ENCODE data around the gene CIROP.
A peak's percentile ranks its signal among the peaks of the same experiment; 100 is the strongest.

CIROP gene

GRCh38 chr14:23089498-23090253, 15.1 kb downstream of the CIROP start:
- no peak overlapping the region for H3K27ac ChIP-seq (ENCODE audit: insufficient read depth in 1 of 2, low read depth in 1 of 2, low read length in 2 of 2, poor library complexity in 1 of 2, severe bottlenecking in 2 of 2)
- DNase-seq, result no peak
- WGBS (ENCODE audit: insufficient coverage), result 100% methylated on average over 6 of the region's 12 CpGs
- peaks cover 30 to 83% (median 56%) of the 10 kb centered on the region in 4 experiments for H3K36me3 ChIP-seq (ENCODE audit: control insufficient read depth in 4 of 4, insufficient read depth in 4 of 4, low read length in 3 of 4)
- H3K4me3 ChIP-seq (ENCODE audit: control insufficient read depth in 1 of 7, extremely low read depth in 1 of 7, insufficient read depth in 4 of 7, low read depth in 2 of 7, low read length in 6 of 7), result no peak overlapping the region
- no peaks in the 10 kb centered on the region for H3K27me3 ChIP-seq (replicated peaks in 2 of 5; ENCODE audit: control insufficient read depth in 4 of 5, insufficient read depth in 5 of 5, low read length in 4 of 5)
- peaks cover 9 to 19% (median 11%) of the 10 kb centered on the region in 4 experiments for H3K4me1 ChIP-seq (ENCODE audit: control extremely low read depth in 1 of 4, control insufficient read depth in 4 of 4, insufficient read depth in 4 of 4, low read length in 3 of 4)
- POLR2A ChIA-PET, result interaction anchor here (0.7 to 1.4 kb wide), 3 partner anchors 19 to 87 kb away, joined by 3 to 11 read pairs (median 3); no protein-coding TSS in a partner anchor
- CTCF ChIA-PET, result interaction anchor here (0.8 to 14.0 kb wide), 8 partner anchors 10 to 162 kb away, joined by 3 to 153 read pairs (median 8); partner anchors contain the start of gene CDH24
- H3K9me3 ChIP-seq (ENCODE audit: control extremely low read depth in 1 of 5, control insufficient read depth in 4 of 5, insufficient read depth in 2 of 5, low read depth in 1 of 5, low read length in 4 of 5), result no peaks in the 10 kb centered on the region

- POLR2A ChIA-PET, result no interaction called here
- 75% methylated on average over 1 of the region's 1 CpG for WGBS (ENCODE audit: insufficient coverage)
- Histone ChIP-seq H3K9me3 (ENCODE audit: control extremely low read depth in 1 of 5, control insufficient read depth in 4 of 5, insufficient read depth in 2 of 5, low read depth in 1 of 5, low read length in 4 of 5) (no peaks in the 10 kb centered on the region), H3K4me1 (ENCODE audit: control extremely low read depth in 1 of 4, control insufficient read depth in 4 of 4, insufficient read depth in 4 of 4, low read length in 3 of 4) (peaks cover 0 to under 1% (median 0%) of the 10 kb centered on the region in 4 experiments), H3K4me3 (ENCODE audit: control insufficient read depth in 1 of 7, extremely low read depth in 1 of 7, insufficient read depth in 4 of 7, low read depth in 2 of 7, low read length in 6 of 7) (no peak overlapping the region), H3K27me3 (replicated peaks in 2 of 5; ENCODE audit: control insufficient read depth in 4 of 5, insufficient read depth in 5 of 5, low read length in 4 of 5) (no peaks in the 10 kb centered on the region), H3K36me3 (ENCODE audit: control insufficient read depth in 4 of 4, insufficient read depth in 4 of 4, low read length in 3 of 4) (peaks cover 35 to 88% (median 60%) of the 10 kb centered on the region in 4 experiments), H3K27ac (ENCODE audit: insufficient read depth in 1 of 2, low read depth in 1 of 2, low read length in 2 of 2, poor library complexity in 1 of 2, severe bottlenecking in 2 of 2) (no peak overlapping the region)
- CTCF ChIA-PET, result interaction anchor here (1.3 to 17.5 kb wide), 4 partner anchors 8 to 25 kb away, joined by 3 to 200 read pairs (median 82); partner anchors contain the start of genes ACIN1 and C14orf119
- no peak for DNase-seq
Observed at GRCh38 chr14:23086565-23086964, 18.2 kb downstream of the CIROP start.

GRCh38 chr14:23085458-23085857, 19.3 kb downstream of the CIROP start:
- no peak overlapping the region for H3K4me3 ChIP-seq (ENCODE audit: control insufficient read depth in 1 of 7, extremely low read depth in 1 of 7, insufficient read depth in 4 of 7, low read depth in 2 of 7, low read length in 6 of 7)
- 95% methylated on average over 2 of the region's 3 CpGs for WGBS (ENCODE audit: insufficient coverage)
- no peaks in the 10 kb centered on the region for H3K9me3 ChIP-seq (ENCODE audit: control extremely low read depth in 1 of 5, control insufficient read depth in 4 of 5, insufficient read depth in 2 of 5, low read depth in 1 of 5, low read length in 4 of 5)
- no peaks in the 10 kb centered on the region for H3K27me3 ChIP-seq (replicated peaks in 2 of 5; ENCODE audit: control insufficient read depth in 4 of 5, insufficient read depth in 5 of 5, low read length in 4 of 5)
- peaks cover 40 to 90% (median 62%) of the 10 kb centered on the region in 4 experiments for H3K36me3 ChIP-seq (ENCODE audit: control insufficient read depth in 4 of 4, insufficient read depth in 4 of 4, low read length in 3 of 4)
- POLR2A ChIA-PET, result interaction anchor here (1.2 kb wide), 1 partner anchor 9 kb away, joined by 5 read pairs; the partner anchor contains the start of genes ACIN1 and C14orf119
- CTCF ChIA-PET, result interaction anchor here (1.2 to 17.5 kb wide), 6 partner anchors 9 to 87 kb away, joined by 3 to 200 read pairs (median 8); partner anchors contain the start of genes ACIN1 and C14orf119
- DNase-seq, result no peak
- H3K4me1 ChIP-seq (ENCODE audit: control extremely low read depth in 1 of 4, control insufficient read depth in 4 of 4, insufficient read depth in 4 of 4, low read length in 3 of 4), result no peaks in the 10 kb centered on the region
- no peak overlapping the region for H3K27ac ChIP-seq (ENCODE audit: insufficient read depth in 1 of 2, low read depth in 1 of 2, low read length in 2 of 2, poor library complexity in 1 of 2, severe bottlenecking in 2 of 2)

GRCh38 chr14:23080474-23080873, 24.3 kb downstream of the CIROP start:
- H3K4me3 ChIP-seq (ENCODE audit: control insufficient read depth in 1 of 7, extremely low read depth in 1 of 7, insufficient read depth in 4 of 7, low read depth in 2 of 7, low read length in 6 of 7), result no peak overlapping the region
- no peaks in the 10 kb centered on the region for H3K9me3 ChIP-seq (ENCODE audit: control extremely low read depth in 1 of 5, control insufficient read depth in 4 of 5, insufficient read depth in 2 of 5, low read depth in 1 of 5, low read length in 4 of 5)
- ChIA-PET POLR2A (no interaction called here), CTCF (interaction anchor here (1.0 to 17.5 kb wide), 6 partner anchors 6 to 40 kb away, joined by 4 to 200 read pairs (median 10); partner anchors contain the start of genes ACIN1 and C14orf119)
- WGBS (ENCODE audit: insufficient coverage), result no CpG with 5 or more reads among the region's 1 CpG
- DNase-seq, result no peak
- no peak overlapping the region for H3K27ac ChIP-seq (ENCODE audit: insufficient read depth in 1 of 2, low read depth in 1 of 2, low read length in 2 of 2, poor library complexity in 1 of 2, severe bottlenecking in 2 of 2)
- H3K27me3 ChIP-seq (replicated peaks in 2 of 5; ENCODE audit: control insufficient read depth in 4 of 5, insufficient read depth in 5 of 5, low read length in 4 of 5), result no peaks in the 10 kb centered on the region
- H3K4me1 ChIP-seq (ENCODE audit: control extremely low read depth in 1 of 4, control insufficient read depth in 4 of 4, insufficient read depth in 4 of 4, low read length in 3 of 4), result no peaks in the 10 kb centered on the region
- peaks cover 45 to 91% (median 68%) of the 10 kb centered on the region in 4 experiments for H3K36me3 ChIP-seq (ENCODE audit: control insufficient read depth in 4 of 4, insufficient read depth in 4 of 4, low read length in 3 of 4)

GRCh38 chr14:23079716-23080115, 25.1 kb downstream of the CIROP start:
- 100% methylated on average over 2 of the region's 2 CpGs for WGBS (ENCODE audit: insufficient coverage)
- Histone ChIP-seq H3K36me3 (ENCODE audit: control insufficient read depth in 4 of 4, insufficient read depth in 4 of 4, low read length in 3 of 4) (peaks cover 46 to 87% (median 69%) of the 10 kb centered on the region in 4 experiments), H3K4me3 (ENCODE audit: control insufficient read depth in 1 of 7, extremely low read depth in 1 of 7, insufficient read depth in 4 of 7, low read depth in 2 of 7, low read length in 6 of 7) (no peak overlapping the region), H3K27me3 (replicated peaks in 2 of 5; ENCODE audit: control insufficient read depth in 4 of 5, insufficient read depth in 5 of 5, low read length in 4 of 5) (no peaks in the 10 kb centered on the region), H3K4me1 (ENCODE audit: control extremely low read depth in 1 of 4, control insufficient read depth in 4 of 4, insufficient read depth in 4 of 4, low read length in 3 of 4) (no peaks in the 10 kb centered on the region), H3K9me3 (ENCODE audit: control extremely low read depth in 1 of 5, control insufficient read depth in 4 of 5, insufficient read depth in 2 of 5, low read depth in 1 of 5, low read length in 4 of 5) (no peaks in the 10 kb centered on the region), H3K27ac (ENCODE audit: insufficient read depth in 1 of 2, low read depth in 1 of 2, low read length in 2 of 2, poor library complexity in 1 of 2, severe bottlenecking in 2 of 2) (peak overlapping the region; percentile 0 to 28)
- ChIA-PET POLR2A (no interaction called here), CTCF (interaction anchor here (1.0 to 17.5 kb wide), 6 partner anchors 5 to 108 kb away, joined by 3 to 200 read pairs (median 8); no protein-coding TSS in a partner anchor)
- no peak for DNase-seq

- no peak for DNase-seq
- Histone ChIP-seq H3K27me3 (replicated peaks in 2 of 5; ENCODE audit: control insufficient read depth in 4 of 5, insufficient read depth in 5 of 5, low read length in 4 of 5) (no peaks in the 10 kb centered on the region), H3K4me3 (ENCODE audit: control insufficient read depth in 1 of 7, extremely low read depth in 1 of 7, insufficient read depth in 4 of 7, low read depth in 2 of 7, low read length in 6 of 7) (no peak overlapping the region), H3K9me3 (ENCODE audit: control extremely low read depth in 1 of 5, control insufficient read depth in 4 of 5, insufficient read depth in 2 of 5, low read depth in 1 of 5, low read length in 4 of 5) (no peaks in the 10 kb centered on the region), H3K27ac (ENCODE audit: insufficient read depth in 1 of 2, low read depth in 1 of 2, low read length in 2 of 2, poor library complexity in 1 of 2, severe bottlenecking in 2 of 2) (peak overlapping the region in 1 of 2 experiments; percentile 29), H3K4me1 (ENCODE audit: control extremely low read depth in 1 of 4, control insufficient read depth in 4 of 4, insufficient read depth in 4 of 4, low read length in 3 of 4) (no peaks in the 10 kb centered on the region), H3K36me3 (ENCODE audit: control insufficient read depth in 4 of 4, insufficient read depth in 4 of 4, low read length in 3 of 4) (peaks cover 44 to 92% (median 70%) of the 10 kb centered on the region in 4 experiments)
- ChIA-PET CTCF (interaction anchor here (1.5 to 17.5 kb wide), 7 partner anchors 7 to 82 kb away, joined by 4 to 200 read pairs (median 34); partner anchors contain the start of genes ACIN1 and C14orf119), POLR2A (interaction anchor here (0.9 to 2.1 kb wide), 2 partner anchors 17 to 33 kb away, joined by 3 to 16 read pairs; partner anchors contain the start of genes ACIN1 and C14orf119)
- WGBS (ENCODE audit: insufficient coverage), result 89% methylated on average over 2 of the region's 2 CpGs
Observed at GRCh38 chr14:23078692-23079116, 26.1 kb downstream of the CIROP start.
